MV-4-11 (cell line): Measurements from ENCODE around the gene CRTAC1.

Experiments used
- DNase-seq: peaks from one replicate; lab custom pipeline; 2025; lab: John Stamatoyannopoulos, UW

The CRTAC1 gene

DNA sequence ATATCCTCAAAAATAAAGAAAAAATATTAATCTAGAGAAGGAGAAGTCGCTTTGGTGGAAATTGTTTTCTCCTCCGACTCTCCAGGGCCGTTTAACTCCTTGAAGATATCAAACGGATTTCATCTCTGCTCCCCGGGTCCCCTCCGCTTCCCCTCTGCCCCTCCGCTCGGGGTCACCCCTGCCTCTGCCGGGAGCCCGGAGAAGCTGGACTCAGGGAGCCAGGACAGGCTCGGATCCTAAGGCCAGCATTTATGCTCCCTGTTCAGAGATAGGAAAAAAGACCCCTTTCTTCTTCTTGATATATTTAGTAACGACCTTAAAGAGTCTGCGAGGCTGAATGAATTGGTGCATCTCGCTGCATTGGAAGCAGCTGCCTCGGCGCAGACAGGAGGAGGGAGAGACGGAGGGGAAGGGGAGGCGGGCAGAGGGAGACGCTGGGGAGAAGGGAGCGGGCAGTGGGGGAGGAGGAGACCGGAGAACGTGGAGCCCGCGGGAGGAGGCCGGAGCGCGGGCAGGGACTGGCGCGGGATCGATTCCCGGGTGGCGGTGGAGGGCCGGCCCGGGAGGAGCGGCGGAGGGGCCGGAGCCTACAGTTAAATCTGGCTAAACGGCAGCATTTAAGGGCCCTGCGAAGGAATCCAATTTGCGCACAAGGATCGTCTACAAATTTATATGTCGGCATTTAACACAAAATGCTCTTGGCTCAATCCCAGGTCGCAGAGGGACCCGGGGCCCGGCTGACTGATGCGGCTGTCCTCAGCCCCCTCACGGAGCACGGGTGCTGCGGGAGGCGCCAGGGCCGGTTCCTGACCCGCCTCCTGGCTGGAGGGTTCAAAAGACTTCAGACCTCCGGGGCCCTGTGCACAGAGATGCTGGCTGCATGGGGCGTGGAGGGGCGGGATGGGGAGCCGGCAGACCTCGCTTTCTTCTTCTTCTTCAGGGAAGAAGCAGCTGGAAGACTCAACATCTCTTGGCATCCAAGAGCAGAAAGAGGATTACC lies 55.6 kb downstream of the CRTAC1 start:
- no peak for DNase-seq

DNA sequence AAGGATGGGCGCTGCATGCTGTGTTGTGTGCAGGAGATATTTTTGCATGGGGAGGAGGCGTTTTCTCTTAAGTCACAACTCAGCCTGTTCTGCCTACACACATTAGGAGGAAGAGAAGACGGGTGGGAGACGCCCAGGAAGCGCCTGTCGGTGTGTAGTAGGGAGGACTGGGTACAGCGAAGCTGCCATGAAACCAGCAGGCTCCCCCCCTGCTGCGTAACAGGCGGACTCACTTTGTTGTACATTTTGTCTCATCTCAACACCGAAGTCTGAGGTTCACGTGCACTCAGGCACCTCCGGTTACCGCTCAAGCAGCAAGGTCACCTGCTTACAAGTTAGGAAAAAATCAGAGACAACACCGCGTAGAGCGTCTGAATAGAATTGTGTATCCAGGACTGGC lies 56.3 kb downstream of the CRTAC1 start:
- no peak for DNase-seq

DNA sequence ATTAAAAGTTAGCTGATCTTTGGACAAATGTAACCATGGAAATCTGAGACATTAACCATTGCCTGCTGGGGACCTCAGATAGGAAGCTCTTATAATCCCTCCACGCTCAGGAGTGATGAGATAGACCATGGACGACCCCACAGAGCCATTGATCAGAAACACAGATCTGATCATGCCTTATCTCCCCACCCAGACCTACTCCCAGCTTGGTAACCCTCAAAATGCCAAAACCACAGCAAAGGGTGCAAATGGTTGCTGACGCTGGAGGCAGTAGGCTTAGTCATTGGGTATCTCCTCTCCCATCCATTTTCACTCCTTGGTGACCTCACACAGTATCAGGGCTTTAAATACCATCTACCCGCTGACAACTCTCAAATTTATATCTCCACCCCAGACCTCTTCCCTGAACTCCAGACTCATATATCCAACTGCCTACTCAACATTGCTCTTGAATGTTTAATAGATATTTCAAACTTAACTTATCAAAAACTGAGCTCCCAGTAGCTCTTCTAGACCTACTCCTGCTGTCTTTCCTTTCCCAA lies 60.8 kb downstream of the CRTAC1 start:
- DNase-seq, result no peak

DNA sequence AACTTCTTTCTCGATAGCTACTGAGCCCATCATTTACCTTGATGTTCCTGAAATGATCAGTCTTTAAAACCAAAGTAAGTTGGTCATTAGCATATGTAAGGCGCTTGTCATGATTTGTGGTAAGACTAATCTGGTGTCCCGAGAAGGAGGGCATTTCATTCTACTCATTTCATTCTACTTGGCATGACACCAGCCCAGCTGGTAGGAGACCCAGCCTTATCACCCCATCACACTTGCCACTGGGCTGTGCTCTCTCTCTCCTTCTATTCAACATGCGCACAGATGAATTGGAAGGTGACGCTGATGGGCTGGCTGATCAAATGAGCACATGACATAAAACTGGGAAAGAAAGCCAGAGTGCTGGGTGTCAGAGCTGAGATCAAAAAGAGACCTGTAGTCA lies 65.7 kb downstream of the CRTAC1 start:
- no peak for DNase-seq

DNA sequence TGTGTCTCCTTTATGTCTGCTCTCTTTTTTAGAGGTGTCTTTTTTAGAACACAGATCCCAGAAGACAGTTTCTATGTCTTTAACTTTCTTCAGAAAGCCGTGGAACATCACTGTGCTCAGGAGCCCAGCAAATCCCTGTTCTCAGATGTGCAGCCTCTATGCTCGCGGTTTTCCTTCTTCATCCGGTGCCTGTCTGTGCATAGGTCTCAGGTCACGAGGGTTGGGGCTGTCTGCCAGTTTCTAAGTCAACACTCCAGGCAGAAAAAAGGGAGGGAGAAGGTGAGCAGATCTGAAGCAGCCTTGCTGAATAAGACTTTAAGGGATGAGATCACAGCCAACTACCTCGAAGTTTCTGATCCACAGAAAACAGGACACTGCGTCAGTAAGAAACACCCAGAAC lies 68.5 kb downstream of the CRTAC1 start:
- no peak for DNase-seq

DNA sequence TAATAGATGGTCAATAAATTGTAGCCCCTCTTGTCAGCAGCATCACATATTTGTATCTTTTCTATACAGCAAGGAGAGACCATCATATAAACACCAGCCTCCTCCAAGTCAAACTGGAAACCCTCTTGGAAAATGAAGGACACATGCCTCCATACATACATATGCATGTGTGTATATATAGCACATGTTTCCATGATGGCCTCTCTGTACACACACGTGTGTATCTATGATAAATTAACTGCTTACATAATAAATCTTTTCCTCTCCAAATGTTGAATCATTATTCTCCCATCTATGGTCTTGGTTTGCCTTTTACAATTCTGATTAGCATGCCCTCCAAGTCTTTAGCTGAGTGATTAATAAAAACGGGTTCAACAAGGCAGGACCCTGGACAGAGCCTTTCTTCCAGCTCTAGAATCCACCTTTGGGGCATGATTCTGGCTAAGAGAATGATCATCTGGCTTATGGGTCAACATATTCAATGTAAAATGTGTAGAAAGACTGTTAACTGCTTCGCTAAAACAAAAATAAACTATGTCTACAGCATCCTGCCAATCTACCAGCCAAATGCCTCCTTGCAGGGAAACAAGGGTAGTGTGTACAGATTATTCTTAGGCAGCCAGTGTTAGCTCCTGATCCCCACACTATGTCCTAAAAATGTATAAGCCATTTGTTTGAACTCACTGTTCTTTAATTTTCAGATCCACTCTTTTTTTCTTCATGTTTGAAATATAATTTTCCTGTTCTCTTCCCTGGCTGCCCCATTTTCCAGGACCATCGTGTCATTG lies 70.0 kb downstream of the CRTAC1 start:
- DNase-seq, result no peak

DNA sequence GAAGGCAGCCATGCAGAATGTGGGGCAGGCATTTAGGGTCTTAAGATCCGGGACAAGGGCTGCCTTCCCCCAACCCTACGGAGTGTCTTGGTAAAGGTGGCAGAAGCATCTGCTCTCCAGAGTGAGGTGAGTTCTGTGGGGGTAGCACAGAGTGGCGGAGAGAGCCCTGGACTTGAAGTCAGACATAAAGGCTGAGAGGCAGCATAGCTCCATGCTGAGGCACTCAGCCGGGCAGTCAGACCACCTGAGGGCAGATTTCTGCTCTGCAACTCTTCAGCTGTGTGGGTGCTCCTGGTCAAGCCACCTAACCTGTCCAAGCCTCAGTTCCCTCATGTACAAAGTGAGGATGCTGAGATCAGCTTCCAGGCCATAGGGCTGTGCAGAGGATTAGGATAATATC lies 81.0 kb downstream of the CRTAC1 start:
- DNase-seq, result no peak

DNA sequence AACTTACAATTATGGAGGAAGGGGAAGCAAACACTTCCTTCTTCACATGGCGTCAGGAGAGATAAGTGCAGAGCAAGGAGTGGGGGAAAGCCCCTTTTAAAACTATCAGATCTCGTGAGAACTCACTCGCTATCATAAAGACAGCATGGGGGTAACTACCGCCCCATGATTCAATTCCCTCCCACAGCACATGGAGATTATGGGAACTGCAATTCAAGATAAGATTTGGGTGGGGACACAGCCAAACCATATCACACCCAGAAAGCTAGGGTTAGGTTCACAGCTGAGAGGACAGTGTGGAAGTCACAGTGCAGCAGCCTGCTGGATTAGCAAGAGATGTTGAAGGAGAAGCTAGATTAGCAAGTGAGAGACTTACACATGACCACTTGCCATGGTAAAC lies 81.6 kb downstream of the CRTAC1 start:
- DNase-seq, result no peak

DNA sequence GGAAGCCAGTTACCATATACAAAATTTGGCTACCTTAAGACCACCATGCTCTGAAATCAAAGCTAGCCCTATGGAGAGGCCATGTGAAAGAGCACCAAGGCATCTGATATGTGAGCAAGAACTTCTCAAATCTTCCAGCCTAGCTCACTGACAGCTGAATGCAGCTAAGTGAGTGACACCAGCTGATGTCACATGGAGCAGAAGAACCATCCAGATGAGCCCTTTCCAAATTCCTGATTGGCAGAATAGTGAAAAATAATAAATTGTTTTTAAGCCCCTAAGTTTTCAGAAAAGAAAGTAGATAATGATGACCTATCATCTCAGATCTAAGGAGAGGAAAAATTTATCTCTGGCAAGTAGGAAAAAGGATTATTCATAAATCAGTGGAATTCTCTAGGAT lies 85.6 kb downstream of the CRTAC1 start:
- no peak for DNase-seq

DNA sequence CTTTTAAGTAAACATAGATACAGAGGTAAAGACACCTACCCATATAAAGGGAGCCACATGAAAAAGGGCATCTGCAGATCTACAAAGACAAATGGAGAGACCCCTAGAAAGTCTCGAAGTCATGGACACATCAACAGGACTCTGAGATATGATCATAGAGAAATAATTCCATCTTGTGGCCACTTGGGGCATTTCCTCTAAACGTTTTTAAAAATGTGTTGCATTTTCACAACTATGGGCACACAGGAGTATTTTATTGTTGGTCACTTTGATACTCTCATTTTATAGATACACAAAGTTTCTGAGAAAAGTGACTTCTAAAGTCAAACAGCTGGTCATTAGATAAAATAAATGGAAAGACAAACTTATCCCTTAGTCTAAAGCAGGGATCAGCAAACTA lies 87.1 kb downstream of the CRTAC1 start:
- DNase-seq, result no peak

DNA sequence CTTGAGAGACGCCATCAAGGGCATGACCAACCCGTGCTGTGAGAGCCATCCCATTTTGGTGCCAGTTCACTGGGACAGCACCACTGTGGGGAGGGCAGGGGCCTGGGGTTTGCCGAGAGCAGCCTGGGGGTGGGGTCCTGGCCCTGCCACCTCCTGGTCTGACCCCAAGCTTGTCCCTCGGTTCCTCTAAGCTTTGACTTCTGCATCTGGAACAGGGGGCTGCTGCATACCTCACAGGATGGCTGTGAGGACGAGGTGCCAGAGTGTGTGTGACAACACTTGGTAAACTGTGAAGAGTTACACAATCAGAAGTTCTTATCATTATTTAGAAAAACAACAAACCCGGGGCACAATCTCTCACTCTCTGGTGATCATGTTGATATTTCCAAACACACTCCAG lies 89.9 kb downstream of the CRTAC1 start:
- no peak for DNase-seq

DNA sequence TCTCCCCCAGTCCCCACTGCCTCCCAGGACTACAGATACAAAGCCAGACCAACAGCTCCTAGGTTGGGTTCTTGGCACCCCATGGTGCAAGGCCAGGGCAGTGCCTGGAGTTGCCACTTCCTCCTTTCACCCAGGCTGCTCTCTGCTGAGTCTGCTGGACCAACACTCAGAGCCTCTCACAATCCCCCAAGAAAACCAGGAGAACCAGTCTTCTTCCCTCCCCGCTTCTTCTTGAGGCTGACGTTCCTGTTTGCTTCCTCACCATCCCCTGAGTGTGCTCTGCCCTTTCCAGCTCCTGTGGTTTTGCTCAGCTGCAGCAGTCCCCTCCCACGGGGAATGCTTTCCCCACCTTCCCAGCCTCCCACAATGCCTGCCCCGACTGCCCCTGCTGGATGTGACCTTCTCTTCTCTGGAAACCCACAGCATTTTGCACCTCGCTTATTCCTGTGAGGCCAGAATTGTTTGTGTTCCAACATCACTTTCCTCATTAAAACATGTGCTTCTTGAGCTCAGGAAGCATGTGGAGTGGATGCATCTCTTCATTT lies 90.9 kb downstream of the CRTAC1 start:
- DNase-seq, result no peak

DNA sequence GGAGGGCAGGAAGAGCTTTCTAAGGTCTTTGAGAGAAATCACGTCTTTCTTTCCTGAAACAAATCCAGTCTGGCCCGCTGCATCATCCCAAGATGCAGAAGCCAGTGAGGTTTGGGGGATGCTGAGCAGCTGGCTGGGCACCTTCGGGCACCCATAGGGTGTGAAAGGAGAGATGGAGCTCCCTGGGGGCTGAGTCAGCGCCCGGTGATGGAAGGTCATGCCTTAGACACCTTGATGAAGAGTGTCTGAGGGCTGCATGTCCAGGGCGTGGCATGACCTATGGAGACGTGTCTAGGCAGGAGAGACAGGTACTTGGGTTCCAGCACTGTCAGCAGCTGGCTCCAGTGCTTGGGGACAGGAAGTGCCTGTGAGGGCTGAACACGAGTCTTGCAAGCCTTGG lies 92.5 kb downstream of the CRTAC1 start:
- no peak for DNase-seq

DNA sequence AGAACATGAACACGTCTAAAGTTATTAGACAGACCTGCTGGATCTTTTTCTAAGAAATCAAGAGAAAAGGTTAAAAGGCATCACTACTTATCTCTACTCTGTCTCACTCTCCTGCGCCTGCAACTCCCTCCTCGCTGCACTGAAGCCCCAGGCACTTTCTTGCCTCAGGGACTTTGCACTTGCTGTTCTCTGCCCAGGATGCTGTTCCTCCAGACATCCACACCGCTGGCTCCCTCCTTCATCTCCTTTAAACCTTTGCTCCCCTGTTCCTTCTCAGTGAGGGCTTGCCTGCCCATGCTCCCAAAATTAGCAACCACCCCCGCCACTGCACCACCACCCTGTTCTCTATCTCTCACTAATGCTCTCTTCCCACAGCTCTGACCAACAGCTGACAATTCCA lies 93.4 kb downstream of the CRTAC1 start:
- DNase-seq, result no peak

DNA sequence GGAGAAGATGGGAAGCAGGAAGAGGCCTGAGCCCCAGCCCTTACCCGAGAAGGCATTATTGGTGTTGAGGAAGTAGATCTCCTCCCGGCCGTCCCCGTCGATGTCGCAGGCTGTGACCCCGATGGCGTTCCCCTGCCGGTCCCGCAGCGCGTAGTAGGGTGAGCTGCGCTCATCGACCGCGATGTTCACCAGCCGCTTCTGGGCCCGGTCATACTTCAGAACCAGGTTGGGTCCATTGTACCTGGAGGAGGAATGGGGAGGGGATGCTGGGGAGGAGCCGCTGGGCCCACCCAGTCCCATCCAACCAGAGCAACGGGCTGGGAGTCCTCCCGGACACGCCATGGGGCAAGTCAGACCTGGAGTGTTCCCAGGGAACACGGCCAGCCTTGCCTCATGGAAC lies 94.3 kb downstream of the CRTAC1 start:
- DNase-seq, result no peak

DNA sequence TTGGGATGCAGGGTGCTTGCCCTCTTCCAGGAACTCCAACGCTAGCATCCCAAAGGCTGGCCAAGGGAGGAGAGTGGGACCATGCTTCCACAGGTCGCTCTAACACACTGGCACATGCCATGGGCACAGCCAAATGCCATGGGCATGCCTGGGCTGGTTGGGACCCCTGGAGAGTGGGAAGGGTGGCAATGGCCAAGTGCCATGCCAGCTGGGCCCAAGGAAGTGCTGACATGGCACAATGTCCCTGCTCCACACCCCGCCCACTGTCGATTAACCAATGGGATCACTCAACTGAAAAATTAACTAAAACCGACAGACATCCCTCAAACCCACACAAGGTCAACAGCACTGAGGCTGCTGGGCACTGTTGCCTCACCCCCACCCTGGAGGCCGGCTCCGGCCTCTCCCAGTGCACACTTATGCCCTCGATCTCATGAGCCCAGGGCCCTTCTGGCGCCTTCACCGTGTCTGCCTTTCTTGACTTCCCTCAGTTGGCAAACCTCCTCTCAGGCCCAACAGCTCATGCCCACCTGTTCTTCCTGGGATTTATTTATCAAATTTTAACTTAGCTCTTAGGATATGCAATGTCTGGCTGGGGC lies 97.4 kb downstream of the CRTAC1 start:
- no peak for DNase-seq

DNA sequence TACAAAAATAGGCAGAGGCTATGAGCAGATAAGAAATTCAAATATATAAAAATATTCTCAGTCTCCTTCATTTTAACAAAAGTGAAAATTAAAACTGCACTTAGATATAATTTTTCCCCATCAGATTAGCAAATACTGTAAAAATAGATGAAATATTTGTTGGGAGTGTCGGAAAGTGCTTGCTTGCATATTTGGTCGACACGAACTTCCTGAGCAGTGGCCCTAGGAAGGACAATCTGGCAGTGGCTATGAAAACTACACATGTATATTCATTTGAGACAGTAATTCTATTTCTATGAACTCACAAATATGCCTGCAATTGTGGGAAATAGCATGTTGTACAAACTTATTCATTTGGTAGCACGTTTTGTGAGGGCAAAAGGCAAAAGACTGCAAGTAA lies 99.4 kb downstream of the CRTAC1 start:
- no peak for DNase-seq

DNA sequence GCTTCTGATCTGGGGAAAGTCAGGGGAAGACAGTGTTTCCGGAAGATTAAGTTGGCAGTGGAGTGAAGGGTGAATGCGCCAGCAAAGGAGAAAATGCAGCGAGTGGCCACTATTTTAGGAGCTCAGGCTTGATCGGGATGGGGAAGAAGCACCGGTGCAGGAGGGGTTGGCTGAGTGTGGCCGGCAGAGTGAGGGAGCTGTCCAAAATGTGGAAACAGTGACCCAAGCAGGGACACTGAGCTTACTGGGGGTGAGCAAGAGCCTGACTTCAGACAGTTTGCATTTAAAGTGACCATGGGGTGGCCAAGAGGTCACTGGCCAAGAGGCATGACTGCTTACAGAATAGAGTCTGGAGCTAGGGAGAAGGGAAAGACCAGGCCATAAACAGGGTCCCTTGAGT lies 101.5 kb downstream of the CRTAC1 start:
- DNase-seq, result no peak

DNA sequence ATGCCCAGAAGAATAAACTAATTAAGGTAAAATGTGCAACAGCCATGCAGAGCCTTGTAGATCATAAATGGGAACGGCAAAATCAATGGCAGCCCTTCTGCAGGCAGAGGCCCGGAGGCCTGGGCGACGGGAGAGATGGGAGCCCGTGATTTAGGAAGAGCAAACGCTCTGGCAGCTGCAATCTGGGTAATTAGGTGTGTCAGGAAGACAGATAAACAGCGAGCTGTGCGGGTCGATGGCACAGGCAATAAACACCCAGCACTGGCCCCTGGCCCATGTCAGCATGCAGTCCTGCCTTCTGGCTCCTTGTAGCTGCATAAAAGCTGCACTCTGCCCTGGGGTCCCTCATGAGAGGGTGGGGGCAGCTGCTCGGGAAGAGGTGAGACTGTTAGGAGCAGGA lies 102.8 kb downstream of the CRTAC1 start:
- DNase-seq, result no peak

DNA sequence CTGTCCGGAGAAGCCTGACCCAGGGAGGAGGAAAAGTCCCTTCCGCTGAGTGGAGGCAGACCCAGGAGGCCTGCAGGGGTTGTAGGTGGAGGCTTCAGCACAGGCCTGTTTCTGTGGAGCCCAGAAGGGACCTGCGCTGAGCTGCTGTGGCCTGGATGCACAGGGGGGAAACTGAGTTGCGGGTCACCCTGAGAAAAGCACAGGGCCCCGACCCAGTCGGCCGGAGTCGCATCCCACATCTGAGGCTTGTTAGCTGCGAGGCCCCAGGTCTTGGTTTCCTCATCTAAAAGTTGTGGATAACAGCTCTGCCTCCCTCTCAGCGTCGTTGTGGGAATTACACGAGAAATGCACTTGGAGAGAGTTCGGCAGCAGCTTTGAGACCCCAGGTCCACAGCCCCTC lies 104.4 kb downstream of the CRTAC1 start:
- DNase-seq, result no peak

DNA sequence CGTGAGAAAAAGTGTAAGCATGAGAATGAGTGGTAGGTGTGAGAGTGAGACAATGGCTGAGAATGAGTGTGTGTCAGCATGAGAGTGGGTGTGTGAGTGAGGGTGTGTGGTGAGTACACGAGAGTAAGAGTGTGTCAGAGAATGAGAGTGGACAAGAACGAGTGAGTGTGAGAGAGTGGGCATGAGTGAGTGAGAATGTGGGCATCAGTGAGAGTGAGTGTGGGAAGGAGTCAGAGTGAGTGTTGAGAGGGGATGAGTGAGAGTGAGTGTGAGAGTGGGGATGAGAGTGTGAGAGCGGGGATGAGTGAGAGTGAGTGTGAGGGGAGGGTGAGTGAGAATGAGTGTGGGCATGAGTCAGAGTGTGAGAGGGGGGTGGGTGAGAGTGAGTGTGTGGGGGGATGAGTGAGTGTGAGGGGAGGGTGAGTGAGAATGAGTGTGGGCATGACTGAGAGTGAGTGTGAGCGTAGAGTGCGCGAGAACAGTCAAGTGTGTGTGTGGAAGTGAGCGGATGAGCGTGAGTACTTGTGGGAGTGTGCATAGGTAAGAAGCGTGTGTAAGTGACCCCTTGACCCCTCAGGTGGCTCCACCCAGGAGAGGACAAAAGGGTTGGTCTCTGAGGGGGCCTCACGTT lies 105.0 kb downstream of the CRTAC1 start:
- no peak for DNase-seq

DNA sequence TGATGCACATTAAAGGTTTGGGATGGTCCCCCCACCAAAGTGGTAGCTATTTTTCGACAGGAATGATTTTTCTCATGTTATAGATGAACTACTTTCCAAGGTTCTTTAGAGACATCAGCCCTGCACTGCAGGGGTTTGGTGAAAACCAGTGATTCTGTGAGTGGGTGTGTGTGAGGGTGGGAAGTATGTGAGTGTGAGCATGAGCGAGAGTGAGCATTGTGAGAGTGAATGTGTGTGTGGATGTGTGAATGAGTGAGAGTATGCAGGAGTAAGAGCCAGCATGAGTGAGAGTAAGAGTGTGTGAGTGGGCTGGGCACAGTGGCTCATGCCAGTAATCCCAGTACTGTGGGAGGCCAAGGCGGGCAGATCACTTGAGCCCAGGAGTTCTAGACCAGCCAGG lies 105.7 kb downstream of the CRTAC1 start:
- no peak for DNase-seq
